Sigmoid colon (tissue), 7 donors: ENCODE data around the gene FCHSD2. TPM values are rescaled to one million over a fixed set of nuclear protein-coding genes. Genes with fewer than 3 reads are reported as not detected.

Experiments
- DNase-seq: peaks from one replicate; pipeline ENCODE4 v3.0.0-alpha.2; 2019
- H3K27ac ChIP-seq, 4 donors: fragments of 200-600 bp; sonication (generic); one replicate each; pipeline ENCODE4 v1.5.1; 2016 to 2019; ENCODE audit warnings: mild to moderate bottlenecking in 1 of 4
- H3K27me3 ChIP-seq, 3 donors: fragments of 200-600 bp; sonication (generic); one replicate each; pipeline ENCODE4 v1.5.1; 2019; ENCODE audit warnings: mild to moderate bottlenecking in 1 of 3
- H3K36me3 ChIP-seq, 4 donors: fragments of 200-600 bp; sonication (generic); one replicate each; pipeline ENCODE4 v1.5.1; 2016 to 2019
- H3K4me1 ChIP-seq, 4 donors: fragments of 200-600 bp; sonication (generic); one replicate each; pipeline ENCODE4 v1.5.1; 2017 to 2019
- H3K4me3 ChIP-seq, 4 donors: fragments of 200-600 bp; sonication (generic); one replicate each; pipeline ENCODE4 v1.5.1; 2017 to 2019; ENCODE audit warnings: mild to moderate bottlenecking in 2 of 4, moderate library complexity in 1 of 4
- H3K9me3 ChIP-seq, 4 donors: fragments of 200-600 bp in 3 of 4; sonication (generic) in 3 of 4; one replicate each; pipeline versions ENCODE4 v1.5.1 to v1.6.1; 2013 to 2019
- EP300 ChIP-seq, 4 donors: sonication (generic); formaldehyde crosslinking; IDR thresholded peaks; one replicate each; pipeline ENCODE4 v1.6.1; 2017; ENCODE audit warnings: antibody characterized with exemption in 4 of 4
- POLR2A ChIP-seq, 2 donors: fragments of 450-650 bp; IDR thresholded peaks; one replicate each; pipeline ENCODE4 v1.6.1; 2016; ENCODE audit warnings: antibody characterized with exemption in 2 of 2, mild to moderate bottlenecking in 2 of 2, moderate library complexity in 2 of 2
- POLR2AphosphoS5 ChIP-seq, 4 donors: sonication (generic); formaldehyde crosslinking; IDR thresholded peaks; one replicate each; pipeline ENCODE4 v1.6.1; 2017; ENCODE audit warnings: antibody characterized with exemption in 4 of 4
- WGBS, 2 donors: extraction: QIAGEN DNeasy Blood & Tissue Kit; methylation state at CpG; one replicate each; pipeline ENCODE4 v1.1.7; 2013; 5-methylcytosine and 5-hydroxymethylcytosine counted together
- intact Hi-C: fragments of 100-400 bp; cut with DNase I; formaldehyde crosslinking; loops from one replicate; pipeline ENCODE4 v1.15.1; 2023
- polyA plus RNA-seq, 3 donors: library from polyadenylated mRNA; stranded (reverse); fragments of 200-250 nt; gene quantifications; one replicate each; pipeline ENCODE4 v1.2.3, GENCODE V29; 2013
- total RNA-seq, 4 donors: library from RNA; depleted of rRNA; stranded (reverse); fragments of >200 nt; gene quantifications; one replicate each; pipeline ENCODE4 v1.1.0, GENCODE V29; 2016
- TF ChIP-seq, protein P1 (sequence below), 4 experiments: fragments of 450-650 bp in 3 of 4; fragments of 200-600 bp in 1 of 4; IDR thresholded peaks; one replicate each; pipeline ENCODE4 v1.5.1; 2016 to 2019; ENCODE audit warnings: antibody characterized with exemption in 4 of 4, mild to moderate bottlenecking in 3 of 4, moderate library complexity in 2 of 4
- donor health status: healthy with polysubstance abuse.
- donor health status: Bipolar disorder and iron deficiency.
- donor health status: healthy.

FCHSD2 gene
- total and polyA plus RNA-seq, 7 donors = 6.9 to 36.3 (median 18.6) TPM

DNA sequence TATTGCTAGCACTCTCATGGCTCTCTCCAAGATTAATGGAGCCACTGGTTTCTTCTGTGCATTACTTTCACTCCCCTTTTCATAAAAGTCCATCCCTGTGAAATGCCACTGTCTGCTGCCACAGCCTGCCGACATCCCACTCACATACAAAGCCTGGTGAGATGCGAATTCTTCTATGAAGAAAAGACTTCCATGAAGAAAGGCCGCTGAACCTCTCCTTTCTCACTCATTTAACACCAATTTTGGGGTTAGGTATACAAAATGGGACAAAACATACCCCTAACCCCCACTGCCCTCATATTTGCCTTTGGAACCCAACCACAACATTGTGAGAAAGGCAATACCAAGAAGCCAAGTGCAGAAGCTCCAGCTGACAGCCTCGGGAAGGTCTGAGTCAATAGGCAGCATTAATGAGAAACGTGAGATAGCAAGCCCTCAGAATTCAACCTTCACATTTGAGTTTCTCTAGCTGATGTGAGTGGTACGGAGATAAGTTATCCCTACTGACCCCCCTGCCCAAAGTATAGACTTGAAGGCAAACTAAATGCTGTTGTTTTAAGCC, 171.5 kb downstream of the FCHSD2 start:
- intact Hi-C loops = no loop called here

DNA sequence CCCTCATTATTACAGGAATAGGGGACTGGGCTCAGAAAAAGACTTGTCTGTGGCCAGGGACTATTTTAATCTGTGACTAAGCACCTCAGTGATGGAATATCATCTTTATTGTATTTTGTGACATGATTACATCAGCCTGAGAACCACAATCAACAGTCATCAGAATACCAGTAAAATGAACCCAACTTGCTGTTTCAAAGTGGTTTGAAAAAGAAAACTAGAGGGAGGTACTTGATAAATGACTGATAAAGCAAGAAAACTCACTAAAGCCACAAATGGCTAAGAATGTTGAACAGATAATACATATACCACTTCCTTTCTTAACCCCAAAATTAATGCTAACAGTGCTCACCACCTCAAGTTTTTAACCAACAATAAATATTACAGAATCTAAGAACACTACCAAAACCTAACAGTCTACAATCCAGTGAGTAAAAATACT, 172.2 kb downstream of the FCHSD2 start:
- Histone ChIP-seq H3K9me3 (no peaks in the 10 kb centered on the region), H3K4me1 (no peaks in the 10 kb centered on the region), H3K27me3 (no peaks in the 10 kb centered on the region), H3K27ac (no peak overlapping the region), H3K4me3 (no peak overlapping the region), H3K36me3 (no peaks in the 10 kb centered on the region)
- intact Hi-C loops = no loop called here
- TF ChIP-seq POLR2AphosphoS5 (IDR thresholded peaks at IDR 0.05) (no peak), EP300 (IDR thresholded peaks at IDR 0.05) (no peak), POLR2A (IDR thresholded peaks at IDR 0.05) (no peak)
- TF ChIP-seq, protein P1, sequence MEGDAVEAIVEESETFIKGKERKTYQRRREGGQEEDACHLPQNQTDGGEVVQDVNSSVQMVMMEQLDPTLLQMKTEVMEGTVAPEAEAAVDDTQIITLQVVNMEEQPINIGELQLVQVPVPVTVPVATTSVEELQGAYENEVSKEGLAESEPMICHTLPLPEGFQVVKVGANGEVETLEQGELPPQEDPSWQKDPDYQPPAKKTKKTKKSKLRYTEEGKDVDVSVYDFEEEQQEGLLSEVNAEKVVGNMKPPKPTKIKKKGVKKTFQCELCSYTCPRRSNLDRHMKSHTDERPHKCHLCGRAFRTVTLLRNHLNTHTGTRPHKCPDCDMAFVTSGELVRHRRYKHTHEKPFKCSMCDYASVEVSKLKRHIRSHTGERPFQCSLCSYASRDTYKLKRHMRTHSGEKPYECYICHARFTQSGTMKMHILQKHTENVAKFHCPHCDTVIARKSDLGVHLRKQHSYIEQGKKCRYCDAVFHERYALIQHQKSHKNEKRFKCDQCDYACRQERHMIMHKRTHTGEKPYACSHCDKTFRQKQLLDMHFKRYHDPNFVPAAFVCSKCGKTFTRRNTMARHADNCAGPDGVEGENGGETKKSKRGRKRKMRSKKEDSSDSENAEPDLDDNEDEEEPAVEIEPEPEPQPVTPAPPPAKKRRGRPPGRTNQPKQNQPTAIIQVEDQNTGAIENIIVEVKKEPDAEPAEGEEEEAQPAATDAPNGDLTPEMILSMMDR (IDR thresholded peaks at IDR 0.05) = no peak
- no peak for DNase-seq

More for the DNA sequence above, 171.5 kb downstream of the FCHSD2 start:
- 90 to 94% methylated on average over 6 of the region's 6 CpGs for WGBS, 2 donors
- DNase-seq = no peak
- no peak overlapping the region for H3K27ac ChIP-seq
- H3K4me1 ChIP-seq = no peaks in the 10 kb centered on the region
- no peaks in the 10 kb centered on the region for H3K27me3 ChIP-seq
- H3K4me3 ChIP-seq = no peak overlapping the region
- TF ChIP-seq POLR2A (IDR thresholded peaks at IDR 0.05) = no peak
- TF ChIP-seq POLR2AphosphoS5 (IDR thresholded peaks at IDR 0.05) = no peak
- TF ChIP-seq, protein P1 (IDR thresholded peaks at IDR 0.05) = no peak
- no peak for TF ChIP-seq EP300 (IDR thresholded peaks at IDR 0.05)
- H3K9me3 ChIP-seq = no peaks in the 10 kb centered on the region
- no peaks in the 10 kb centered on the region for H3K36me3 ChIP-seq

DNA sequence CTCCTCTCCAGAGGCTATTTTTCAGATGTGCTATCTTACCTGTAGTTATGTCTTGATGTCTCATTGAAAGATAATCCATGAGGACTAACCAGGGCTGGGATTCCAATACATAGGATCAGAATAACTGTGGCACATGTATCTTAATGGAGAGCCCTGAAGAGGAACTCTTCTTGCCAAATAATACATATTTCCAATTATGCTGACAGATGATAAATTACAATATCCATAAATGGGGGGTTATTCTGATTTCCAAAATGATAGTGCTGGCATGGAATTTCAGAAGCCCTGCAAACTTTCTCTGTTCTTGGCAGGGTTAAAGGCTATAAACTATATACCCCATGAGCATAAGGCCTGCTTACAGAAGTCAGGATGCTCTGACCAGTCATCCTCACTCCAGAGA, 173.7 kb downstream of the FCHSD2 start:
- H3K4me1 ChIP-seq = no peaks in the 10 kb centered on the region
- TF ChIP-seq EP300 (IDR thresholded peaks at IDR 0.05) (no peak), POLR2A (IDR thresholded peaks at IDR 0.05) (no peak), POLR2AphosphoS5 (IDR thresholded peaks at IDR 0.05) (no peak)
- TF ChIP-seq, protein P1 (IDR thresholded peaks at IDR 0.05) = no peak
- H3K36me3 ChIP-seq = no peaks in the 10 kb centered on the region
- no peak for DNase-seq
- H3K9me3 ChIP-seq = no peaks in the 10 kb centered on the region
- H3K27me3 ChIP-seq = no peaks in the 10 kb centered on the region
- intact Hi-C loops = no loop called here
- H3K4me3 ChIP-seq = no peak overlapping the region
- H3K27ac ChIP-seq = no peak overlapping the region

- TF ChIP-seq POLR2AphosphoS5 (IDR thresholded peaks at IDR 0.05) = no peak
- no peak for TF ChIP-seq EP300 (IDR thresholded peaks at IDR 0.05)
- no peak for TF ChIP-seq POLR2A (IDR thresholded peaks at IDR 0.05)
- TF ChIP-seq, protein P1 (IDR thresholded peaks at IDR 0.05) = no peak
- intact Hi-C loops = no loop called here
- H3K4me1 ChIP-seq = no peaks in the 10 kb centered on the region
These were observed 176.4 kb downstream of the FCHSD2 start for GRCh38 chr11:72965672-72966071.

GRCh38 chr11:72962717-72963116, 179.4 kb downstream of the FCHSD2 start:
- intact Hi-C loops = no loop called here
- H3K4me3 ChIP-seq = no peak overlapping the region
- no peaks in the 10 kb centered on the region for H3K9me3 ChIP-seq
- TF ChIP-seq, protein P1 (IDR thresholded peaks at IDR 0.05) = no peak
- no peak for TF ChIP-seq POLR2A (IDR thresholded peaks at IDR 0.05)
- TF ChIP-seq POLR2AphosphoS5 (IDR thresholded peaks at IDR 0.05) = no peak
- TF ChIP-seq EP300 (IDR thresholded peaks at IDR 0.05) = no peak
- no peak overlapping the region for H3K27ac ChIP-seq
- DNase-seq = no peak
- no peaks in the 10 kb centered on the region for H3K36me3 ChIP-seq
- no peaks in the 10 kb centered on the region for H3K4me1 ChIP-seq
- no peaks in the 10 kb centered on the region for H3K27me3 ChIP-seq

More at GRCh38 chr11:72965672-72966071, 176.4 kb downstream of the FCHSD2 start:
- H3K27ac ChIP-seq = no peak overlapping the region
- H3K27me3 ChIP-seq = no peaks in the 10 kb centered on the region
- H3K36me3 ChIP-seq = no peaks in the 10 kb centered on the region
- H3K4me3 ChIP-seq = no peak overlapping the region
- no peak for DNase-seq
- H3K9me3 ChIP-seq = no peaks in the 10 kb centered on the region
- WGBS, 2 donors = 58 to 84% methylated on average over 1 of the region's 1 CpG
